Measurements from ENCODE around the gene IL31.

The IL31 gene

DNA sequence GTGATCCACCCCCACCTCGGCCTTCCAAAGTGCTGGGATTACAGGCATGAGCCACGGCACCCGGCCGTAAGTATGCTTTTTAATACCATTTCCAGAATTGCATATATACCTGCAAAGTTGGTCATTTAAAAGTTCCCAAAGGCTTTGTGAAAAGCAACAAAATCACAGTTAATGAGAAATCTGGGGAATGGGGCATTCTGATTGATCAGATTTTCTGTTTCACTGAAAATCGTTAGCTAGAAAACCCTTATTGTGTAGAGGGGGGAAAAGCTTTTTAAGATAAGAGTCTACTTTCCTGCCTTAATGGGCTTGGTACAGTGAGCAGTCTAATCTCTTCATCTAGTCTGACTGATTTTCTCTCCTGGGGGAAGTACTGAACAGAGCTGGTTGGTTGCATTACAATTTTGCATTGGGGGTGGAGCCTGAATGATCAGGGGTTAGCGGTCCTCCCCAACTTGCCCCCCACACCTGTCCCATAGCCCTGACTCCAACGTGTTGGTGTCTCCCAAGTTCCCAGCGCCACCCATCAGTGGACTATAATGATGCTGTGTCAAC is 23.8 kb downstream of the IL31 start:
- no peak for DNase-seq

DNA sequence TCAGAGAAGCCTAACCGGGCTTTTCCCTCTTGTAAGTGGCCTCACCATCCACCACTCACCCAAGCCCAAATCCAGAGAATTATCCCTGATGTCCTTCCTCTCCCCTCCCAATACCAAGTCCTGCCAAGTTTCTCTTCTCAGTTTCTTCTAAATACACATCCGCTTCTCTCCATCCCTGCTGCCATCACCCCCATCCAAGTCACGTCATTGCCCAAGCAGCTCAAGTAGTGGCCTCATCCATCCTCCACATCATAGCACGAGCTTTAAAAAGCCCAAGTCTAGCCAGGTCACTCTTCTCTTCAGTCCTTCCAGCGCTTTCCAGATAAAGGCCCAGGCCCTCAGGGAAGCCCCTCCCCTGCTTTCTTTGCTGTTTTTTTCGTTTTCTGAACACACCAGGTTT is 25.4 kb downstream of the IL31 start:
- no peak for DNase-seq

DNA sequence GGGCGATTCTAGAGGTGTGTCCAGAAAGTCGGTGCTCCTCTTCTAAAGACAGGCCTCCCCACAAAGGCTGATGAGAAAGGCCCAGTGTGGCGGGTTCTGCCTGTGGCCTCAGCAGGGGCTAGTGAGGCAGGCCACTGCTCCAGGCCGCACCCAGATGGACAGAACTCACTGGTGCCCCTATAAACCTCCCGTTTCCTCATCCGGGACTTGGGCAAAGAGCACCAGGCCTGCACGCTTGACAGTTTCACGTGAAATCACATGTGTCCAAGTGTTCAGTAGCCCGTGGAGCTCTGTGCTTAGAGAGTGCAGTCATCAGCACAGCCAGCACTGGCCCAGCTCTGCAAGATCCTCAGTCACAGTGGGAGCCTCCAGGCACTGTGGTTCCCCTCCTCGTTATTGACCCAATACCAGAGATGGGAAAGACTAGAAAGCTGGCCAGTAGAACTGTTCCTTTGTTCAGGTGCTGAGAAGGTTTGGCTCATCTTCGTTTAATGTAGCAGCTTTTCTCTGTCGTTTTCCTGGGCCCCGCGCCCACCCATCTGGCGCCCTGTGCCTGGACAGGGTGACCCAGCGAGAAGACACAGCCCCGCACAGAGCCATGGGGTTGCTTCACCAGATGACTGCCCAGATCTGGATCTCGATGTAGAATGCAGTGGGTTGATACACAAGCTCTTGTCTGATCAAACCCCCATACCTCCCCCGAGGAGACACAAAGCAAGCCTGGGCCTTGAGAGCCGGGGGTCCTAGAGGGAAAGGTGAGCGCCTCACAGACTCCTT is 26.3 kb downstream of the IL31 start:
- no peak for DNase-seq

DNA sequence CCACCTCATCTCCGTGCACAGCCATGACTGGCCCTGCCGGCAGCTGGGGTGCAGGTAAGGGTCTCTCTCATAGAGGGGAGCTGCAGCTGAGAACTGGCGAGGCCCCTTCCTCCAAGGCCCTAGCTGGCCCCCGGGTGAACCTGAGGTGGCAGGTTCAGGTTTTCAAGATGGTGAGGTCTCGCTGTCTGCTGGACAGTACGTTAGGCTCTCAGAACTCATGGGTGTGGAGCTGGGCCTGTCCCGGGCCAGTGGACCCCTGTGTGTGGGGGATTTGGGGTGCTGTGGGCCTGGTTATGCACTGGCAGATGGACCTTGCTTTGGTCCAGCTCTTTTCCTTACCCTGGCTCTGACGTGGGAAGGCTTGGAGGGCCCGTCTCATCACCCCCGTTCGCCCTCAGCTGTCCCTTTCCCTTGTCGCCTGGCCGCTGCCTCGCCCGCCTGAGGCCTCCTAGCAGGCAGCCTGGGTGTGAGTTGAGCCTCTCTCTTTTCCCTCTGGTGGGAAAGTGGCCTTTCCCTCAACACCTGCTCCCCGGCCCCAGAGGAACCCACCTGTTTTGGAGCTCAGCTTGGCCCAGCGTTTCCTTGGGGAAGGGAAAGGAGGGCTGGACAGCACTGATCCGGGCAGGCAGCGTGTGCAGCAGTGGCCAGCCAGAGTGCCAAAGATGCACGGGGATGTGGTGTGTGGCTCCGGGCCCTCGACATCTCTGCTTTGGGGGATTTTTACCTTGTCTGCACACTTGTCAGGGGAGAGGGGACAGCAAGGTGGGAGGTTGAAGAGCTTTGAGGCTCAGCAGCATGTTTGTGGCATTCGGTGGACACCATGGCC is 28.3 kb downstream of the IL31 start:
- DNase-seq = no peak

DNA sequence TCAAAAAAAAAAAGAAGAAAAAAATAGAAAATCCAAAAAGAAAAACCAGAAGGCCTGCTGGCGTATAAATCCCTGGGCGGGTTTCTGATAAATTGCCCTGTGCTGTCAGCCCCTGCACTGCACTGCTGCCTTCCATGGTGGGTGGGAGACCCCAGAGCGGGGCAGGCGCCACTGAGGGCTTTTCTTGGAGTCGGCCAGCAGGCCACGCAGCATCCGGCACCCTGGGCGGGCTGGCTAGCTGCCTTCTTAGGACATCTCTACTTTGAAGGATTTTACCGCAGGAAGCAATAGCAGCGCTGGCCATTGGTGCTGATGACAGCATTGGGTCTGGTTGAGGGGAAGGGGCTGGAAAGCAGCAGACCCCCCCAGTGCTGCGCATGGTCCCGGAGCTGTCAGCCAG is 29.1 kb downstream of the IL31 start:
- DNase-seq = no peak

DNA sequence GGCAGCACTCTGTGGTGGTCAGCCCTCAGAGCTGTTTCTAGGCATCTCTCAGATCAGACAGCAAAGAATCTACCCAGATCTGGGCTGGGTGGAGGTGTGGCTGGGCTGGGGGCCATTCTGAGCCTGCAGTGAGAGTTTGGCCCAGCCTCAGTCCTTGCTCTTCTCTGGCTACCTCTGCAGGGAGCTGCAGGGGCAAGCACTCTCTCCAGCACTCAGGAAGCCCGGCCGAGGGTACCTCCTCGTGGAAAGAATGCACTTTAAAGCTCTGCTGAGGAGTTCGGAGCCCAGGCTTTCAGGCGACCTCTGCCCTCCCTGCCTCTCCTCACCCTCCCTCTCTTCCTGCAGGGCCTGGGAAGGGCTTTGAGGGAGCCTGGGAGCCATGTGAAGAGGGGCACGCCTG is 31.2 kb downstream of the IL31 start:
- DNase-seq = no peak

DNA sequence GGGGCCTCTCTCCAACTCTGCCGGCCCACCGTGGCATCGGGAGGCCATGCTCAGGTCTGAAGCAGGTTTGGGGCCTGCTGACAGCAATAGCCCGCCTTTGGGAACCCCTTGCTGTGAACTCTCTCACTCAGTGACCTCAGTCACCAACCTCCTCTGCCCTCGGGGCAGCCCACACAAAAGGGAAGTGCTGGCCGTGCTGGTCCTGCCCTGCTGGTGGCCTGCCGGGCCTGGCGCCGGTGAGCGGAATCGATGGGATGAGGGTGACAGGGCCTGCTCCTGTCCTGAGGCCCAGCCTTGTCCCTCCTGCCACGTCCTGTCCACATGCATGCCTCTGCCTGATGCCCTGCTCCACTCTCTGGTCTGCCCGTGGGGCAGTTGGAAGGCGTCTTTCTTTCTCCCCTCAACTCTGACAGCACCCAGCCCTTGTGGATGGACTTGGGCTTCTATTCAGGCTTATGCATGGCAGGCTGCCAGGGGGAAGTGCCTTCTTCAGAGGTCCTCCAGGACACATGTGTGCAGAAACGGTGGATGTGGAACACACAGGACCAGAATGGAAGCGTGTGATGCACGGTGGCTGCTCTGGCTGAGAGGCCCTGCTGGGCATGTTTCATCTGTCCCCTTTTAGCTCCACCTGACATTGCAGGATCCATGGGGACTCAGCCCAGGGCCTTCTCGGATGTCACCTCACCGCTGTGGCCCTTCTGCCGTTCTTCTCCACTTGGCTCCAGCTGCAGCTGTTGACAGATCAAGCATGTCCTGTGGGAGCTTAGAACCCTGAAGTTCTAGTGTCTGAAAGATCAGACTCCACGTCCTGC is 31.9 kb downstream of the IL31 start:
- DNase-seq = no peak

DNA sequence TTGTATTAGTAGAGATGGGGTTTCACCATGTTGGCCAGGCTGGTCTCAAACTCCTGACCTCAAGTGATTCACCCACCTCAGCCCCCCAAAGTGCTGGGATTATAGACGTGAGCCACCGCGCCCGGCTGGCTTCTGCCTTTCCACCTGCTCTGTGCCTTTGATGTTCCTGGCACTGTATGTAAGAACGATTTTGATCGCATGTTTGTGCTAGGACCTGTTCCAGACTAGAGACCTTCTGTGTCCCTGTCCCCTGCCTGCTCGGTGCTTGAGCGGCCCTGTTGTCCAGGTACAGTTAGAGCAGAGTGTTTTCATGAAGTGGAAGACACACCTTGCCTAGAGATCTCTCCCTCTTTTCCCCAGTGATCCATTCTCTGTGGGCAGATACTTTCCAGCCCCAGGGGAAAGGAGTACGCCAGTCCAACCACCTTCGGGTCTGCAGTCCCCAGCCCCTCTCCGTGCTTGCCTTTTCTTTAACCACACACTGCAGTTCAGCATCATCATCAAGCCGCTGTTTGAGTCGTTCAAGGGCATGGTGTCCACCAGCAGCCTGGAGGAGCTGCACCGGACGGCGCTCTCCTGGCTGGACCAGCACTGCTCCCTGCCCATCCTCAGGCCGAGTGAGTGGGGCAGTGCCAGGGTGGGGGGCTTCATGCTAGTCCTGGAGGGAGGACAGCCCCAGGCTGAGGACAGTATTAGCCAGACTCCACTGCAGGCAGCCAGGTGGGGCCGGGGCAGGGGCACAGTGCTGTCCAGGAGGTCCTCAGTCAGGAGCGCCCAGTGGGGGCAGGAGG is 33.4 kb downstream of the IL31 start:
- no peak for DNase-seq

DNA sequence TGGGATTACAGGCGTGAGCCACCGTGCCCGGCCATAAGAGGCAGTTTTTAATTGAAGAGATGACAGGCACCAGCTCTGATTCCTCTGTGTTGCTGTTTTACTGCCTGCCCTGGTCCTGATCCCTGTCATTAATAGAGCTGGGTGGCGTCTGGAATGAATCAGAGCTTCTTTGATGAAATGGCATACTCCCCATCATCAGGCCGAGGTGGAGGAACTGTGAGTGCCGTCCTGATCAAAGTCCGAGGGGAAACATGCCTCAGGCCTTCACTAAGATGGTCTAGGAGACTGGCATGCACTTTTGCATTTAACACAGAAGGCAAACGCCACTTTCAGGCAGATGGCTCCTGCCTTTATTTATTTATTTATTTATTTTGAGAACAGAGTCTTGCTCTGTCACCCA is 34.1 kb downstream of the IL31 start:
- DNase-seq = no peak

DNA sequence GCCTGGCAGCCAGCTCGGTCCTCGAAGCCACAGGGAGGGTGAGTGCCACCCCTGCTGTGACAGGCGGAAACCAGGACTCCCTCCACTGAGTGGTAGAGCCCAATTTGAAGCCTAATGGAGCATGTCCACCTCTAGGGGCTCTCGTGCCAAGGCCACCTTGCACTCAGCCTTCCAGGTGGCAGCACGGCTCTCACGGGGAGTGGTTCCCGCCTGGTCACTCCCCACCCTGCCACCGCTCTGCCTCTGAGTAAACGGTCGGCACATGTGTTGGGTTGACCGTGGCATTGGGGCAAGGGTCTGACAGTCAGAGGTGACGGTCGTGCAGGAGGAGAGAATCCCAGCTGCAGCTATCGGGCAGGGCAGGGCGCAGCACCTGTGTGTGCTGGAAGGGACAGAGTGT is 34.8 kb downstream of the IL31 start:
- DNase-seq = no peak

DNA sequence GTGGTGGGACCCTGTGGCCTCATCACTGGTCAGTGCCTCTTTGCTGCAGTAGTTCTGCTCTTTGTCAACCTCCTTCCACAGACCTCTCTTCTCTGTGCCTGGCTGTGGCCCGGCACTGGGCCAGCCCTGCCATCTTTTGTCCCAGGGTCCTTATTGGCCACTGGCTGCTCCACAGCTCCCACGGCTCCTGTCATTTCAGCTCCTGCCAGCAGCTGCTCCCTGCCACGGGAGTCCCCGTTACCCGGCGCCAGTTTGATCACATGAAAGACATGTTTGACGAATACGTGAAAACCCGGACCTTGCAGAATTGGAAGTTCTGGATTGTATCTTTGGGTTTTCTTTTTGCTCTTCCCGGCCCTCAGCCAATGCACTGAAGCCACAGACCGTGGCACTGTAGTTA is 35.4 kb downstream of the IL31 start:
- DNase-seq = no peak

DNA sequence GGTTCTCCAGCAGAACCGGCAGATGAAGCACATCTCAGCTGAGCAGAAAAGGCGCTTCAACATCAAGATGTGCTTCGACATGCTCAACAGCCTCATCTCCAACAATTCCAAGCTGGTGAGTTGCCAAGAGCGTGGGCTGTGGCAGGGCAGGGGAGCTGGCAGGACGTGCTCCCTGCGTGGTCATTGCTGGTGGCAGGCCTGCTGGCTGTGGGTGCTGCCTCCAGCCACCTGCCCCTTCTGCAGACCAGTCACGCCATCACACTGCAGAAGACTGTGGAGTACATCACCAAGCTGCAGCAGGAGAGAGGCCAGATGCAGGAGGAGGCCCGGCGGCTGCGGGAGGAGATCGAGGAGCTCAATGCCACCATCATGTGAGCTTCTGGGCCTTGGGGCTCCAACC is 35.8 kb downstream of the IL31 start:
- no peak for DNase-seq

DNA sequence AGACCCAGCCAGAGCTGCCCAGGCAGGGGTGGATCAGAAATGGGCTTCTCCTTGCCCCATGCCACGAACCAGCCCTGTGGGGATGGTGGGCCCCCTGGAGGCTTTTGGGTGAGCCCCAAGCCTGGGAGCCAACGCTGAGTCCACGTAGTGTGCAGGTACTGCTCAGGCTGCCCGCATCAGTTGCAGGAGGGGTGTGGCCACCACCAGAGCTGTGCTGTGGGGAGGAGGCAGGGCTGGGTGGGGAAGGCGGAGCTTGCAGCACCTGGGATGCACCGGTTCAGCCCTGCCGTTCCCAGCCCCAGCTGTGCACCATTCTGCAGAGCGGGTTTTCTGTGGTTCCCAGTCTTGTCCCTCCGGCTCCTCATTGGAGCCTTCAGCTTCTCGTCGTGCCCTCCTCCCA is 36.3 kb downstream of the IL31 start:
- DNase-seq = peak; percentile 70

DNA sequence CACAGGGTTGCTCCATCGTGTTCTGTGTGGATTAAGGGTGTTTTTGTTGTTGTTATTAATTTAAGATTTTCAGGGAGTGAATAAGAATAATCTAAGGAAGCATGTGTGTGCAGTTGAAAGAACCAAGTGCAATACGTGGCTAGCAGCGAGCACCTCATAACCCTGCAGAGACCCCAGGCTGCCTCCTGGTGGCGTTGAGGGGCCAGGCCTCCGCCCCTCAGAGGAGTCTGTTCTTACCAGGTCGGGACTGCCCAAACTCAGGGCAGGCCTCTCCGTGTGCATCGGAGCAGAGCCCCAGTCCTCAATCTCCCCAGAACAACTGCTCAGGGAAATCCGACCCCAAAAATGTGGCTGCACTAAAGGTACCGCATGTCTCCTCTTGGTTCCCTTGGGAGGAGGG is 36.8 kb downstream of the IL31 start:
- DNase-seq = no peak

DNA sequence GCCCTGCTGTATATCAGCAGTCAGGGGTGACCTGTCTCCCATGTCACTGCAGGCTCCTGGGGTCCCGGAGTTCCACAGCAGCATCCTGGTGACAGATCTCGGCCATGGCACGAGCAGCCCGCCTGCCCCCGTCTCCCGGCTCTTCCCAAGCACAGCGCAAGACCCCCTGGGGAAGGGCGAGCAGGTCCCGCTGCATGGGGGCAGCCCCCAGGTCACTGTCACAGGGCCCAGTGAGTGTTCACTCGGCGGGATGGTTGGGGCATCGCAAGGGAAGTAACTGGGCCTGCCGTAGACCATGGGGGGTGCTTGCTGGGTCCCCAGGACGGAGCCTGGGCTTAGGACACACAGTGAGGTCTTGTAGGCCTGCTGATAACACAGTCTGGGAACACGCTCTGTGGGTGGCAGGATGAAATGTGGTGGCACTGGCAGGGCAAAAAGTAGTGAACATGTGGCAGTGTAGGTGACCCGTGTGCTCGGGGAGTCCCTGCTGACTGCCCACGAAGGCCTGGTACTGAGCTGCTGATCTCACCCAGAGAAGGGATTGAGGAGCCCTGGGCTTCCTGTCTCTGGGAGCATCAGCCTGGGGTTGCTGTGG is 38.5 kb downstream of the IL31 start:
- no peak for DNase-seq

DNA sequence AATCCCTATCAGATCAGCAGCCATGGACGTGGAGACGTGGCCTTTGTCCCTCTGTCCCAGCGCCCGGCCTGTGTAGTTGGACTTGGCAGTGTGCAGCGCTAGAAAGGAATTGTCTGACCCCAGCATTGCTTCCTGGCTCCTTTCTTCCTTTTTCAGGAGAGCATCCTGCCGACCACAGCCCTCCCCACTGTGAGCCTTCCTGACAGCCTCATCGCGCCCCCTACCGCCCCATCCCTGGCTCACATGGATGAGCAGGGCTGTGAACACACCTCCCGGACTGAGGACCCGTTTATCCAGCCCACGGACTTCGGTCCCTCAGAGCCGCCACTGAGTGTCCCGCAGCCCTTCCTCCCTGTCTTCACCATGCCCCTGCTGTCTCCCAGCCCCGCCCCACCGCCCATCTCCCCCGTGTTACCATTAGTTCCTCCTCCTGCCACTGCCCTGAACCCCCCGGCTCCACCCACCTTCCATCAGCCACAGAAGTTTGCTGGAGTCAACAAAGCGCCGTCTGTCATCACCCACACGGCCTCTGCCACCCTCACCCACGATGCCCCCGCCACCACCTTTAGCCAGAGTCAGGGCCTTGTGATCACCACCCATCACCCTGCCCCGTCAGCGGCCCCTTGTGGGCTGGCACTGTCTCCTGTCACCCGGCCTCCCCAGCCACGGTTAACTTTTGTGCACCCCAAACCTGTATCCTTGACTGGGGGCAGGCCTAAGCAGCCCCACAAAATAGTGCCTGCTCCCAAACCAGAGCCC is 40.6 kb downstream of the IL31 start:
- no peak for DNase-seq

DNA sequence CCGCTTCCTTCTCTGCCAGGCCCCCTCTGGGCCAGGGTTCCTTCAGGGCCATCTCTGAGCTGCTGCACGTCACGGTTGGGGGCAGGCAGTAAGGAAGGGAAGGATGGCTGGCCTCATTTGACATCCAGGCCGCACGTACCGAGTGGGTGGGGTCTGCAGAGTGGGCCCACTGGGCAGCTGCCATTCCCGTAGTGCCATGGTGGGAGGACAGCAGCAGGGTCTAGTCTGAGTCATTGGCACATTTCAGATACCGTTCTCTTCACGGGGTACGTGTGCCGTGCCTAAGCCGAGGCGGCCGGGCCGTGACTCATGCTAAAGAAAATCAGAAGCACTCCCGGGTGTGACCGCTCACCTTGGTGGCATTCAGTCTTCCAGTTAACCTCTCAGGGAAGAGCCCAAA is 43.9 kb downstream of the IL31 start:
- DNase-seq = no peak

DNA sequence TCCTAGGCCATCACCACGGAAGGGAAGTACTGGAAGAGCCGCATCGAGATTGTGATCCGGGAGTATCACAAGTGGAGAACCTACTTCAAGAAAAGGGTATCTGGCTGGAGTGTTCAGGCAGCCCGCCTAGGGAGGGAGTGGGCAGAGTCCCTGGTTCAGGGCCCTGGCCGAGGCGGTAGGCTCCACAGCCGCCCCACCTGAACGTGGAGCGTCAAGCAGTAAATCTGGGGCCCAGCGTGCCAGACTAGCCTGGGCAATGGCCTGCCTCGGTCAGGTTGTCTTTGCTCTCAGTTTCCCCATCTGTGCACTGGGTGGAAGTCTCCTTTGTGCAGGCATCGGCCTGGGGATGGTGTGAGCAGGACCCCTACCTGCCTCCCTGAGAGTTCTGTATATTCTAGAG is 44.9 kb downstream of the IL31 start:
- no peak for DNase-seq

DNA sequence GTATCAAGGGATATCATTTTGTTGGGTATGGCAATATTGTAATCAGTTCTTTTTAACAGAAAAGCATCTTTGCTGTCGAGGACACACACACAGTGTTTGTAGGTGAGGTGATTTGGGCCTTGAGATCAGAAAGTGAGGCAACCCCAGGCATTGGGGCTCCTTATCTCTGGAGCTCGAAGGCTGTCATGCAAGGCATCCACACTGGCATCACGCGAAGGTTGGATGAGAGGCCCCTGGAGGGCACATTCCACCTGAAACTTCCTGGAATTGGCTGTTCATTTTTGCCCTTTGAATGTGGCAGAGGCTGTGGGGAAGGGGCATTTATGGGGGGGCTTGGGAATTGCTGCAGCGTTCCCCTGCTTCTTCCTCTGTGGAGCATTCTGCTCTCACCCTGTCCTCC is 45.5 kb downstream of the IL31 start:
- DNase-seq = no peak

DNA sequence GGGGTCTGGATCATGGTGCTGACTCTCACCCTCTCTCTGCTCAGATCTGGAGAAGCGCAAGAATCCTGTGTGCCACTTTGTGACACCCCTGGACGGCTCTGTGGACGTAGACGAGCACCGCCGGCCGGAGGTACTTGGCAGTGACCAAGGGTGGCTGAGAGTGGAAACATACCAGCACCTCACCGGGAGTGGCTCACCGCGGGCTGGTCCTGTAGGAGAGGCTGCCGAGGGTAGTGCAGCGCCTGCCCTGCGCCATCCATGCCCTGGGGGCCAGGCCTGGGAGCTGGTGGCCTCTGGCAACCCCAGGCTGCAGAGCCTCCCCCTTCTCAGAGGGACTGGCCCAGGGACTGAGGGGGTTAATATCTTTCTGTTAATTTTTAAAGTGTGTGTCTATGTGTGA is 46.2 kb downstream of the IL31 start:
- no peak for DNase-seq

Data from DMS53 (cell line).